KG1 (cell line): ENCODE measurements around the gene GSE1.

Source experiments
- DNase-seq: peaks from one replicate; lab custom pipeline; 2025; lab: John Stamatoyannopoulos, UW

GSE1 gene

DNA sequence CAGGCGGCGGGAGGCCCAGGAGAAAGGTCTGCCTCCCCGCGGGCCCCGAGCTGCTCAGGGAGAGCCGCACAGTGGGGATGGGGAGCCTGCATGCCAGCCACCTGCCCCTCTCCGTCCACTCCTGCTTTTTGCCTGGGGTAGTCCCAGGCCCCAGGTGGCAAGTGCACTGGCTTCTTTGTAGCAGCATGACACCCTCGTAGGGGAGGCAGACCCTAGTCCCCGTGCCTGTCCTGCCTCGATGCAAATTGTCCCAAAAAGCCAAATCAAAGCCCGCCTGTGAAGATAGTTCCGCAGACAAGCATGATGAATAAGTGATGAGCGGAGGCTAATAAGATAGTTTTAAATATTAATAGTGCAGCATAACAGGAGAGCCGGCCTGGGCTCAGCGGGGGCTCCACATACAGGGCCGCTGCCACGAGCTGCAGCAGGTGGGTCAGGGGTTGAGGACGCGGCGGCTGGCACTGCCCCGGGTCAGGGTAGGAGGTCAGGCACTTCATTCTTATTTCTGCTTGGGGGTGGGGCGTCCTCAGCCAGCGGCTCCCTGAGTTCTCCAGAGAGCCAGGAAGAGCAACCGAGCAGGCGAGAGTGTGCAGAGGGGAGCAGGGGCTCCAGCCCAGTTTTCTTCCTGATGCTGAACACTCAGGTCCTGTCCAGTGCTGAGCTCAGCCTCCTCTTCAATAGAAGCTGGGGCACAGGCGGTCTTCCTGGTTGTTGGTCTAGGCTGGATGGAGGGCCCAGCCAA, 48.8 kb downstream of the GSE1 start:
- DNase-seq: no peak

DNA sequence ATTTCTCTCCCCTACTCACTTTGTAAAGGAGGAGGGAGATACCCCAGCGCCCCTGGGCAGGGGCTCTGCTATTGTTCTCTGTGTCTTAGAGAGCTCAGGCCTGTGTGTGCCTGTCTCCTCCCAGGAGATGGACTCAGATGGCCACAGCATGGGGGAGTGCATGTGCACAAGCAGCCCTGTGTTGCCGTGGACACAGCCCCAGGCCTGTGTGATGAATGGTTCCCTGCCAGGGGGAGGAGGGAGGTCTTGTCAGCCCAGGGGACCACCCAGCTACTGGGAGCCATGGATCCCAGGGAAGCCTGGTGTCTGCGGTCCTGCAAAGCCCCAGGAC, 49.3 kb downstream of the GSE1 start:
- no peak for DNase-seq

DNA sequence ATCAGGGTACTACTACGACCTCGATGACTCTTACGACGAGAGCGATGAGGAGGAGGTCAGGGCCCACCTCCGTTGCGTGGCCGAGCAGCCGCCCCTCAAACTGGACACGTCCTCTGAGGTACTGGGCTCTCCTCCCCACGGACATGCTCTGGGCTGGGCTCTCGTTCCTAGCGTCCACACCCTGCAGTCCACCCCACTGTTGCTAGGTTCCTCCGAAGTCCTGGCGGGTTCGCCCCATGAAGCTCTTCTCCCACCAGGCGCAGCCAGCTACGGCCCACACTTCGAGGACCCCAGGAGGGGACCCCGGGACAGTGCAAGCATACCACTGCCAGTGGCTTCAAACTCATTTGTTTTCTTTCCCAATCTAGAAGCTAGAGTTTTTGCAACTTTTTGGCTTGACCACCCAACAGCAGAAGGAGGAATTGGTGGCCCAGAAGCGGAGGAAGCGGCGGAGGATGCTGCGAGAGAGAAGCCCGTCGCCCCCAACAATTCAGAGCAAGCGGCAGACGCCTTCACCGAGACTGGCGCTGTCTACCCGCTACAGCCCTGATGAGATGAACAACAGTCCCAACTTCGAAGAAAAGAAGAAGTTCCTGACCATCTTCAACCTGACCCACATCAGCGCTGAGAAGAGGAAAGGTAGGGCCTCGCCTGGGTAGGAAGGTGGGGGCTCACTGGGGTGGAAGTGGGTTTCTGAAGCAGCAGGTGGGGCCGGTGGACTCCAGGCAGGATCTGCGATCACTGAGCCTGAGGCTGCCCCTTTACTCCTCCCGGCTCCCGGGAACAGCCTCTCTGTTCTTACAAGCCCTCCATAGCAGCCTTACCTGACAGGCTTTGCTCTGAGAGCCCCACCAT, 50.1 kb downstream of the GSE1 start:
- no peak for DNase-seq

DNA sequence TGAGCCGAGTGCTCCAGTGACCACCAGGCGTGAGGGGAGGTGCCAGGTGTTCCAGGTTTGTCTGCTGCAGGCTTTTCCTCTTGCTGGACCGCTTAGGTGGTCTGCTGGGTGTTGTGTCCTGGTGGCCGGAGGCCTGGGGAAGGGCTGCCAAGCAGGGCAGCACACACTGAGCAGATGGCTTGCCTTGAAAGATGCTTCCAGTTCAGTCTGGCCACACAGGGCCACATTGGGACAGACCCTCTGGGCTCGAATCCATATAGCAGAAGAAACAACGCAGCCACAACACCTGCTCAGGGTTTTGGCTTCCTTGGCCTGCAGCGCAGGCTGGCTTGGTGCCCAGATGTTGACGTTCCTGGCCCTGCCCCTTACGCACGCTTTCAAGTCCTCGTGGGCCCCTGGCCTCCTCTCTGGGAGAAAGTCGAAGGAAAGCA, 50.8 kb downstream of the GSE1 start:
- no peak for DNase-seq

DNA sequence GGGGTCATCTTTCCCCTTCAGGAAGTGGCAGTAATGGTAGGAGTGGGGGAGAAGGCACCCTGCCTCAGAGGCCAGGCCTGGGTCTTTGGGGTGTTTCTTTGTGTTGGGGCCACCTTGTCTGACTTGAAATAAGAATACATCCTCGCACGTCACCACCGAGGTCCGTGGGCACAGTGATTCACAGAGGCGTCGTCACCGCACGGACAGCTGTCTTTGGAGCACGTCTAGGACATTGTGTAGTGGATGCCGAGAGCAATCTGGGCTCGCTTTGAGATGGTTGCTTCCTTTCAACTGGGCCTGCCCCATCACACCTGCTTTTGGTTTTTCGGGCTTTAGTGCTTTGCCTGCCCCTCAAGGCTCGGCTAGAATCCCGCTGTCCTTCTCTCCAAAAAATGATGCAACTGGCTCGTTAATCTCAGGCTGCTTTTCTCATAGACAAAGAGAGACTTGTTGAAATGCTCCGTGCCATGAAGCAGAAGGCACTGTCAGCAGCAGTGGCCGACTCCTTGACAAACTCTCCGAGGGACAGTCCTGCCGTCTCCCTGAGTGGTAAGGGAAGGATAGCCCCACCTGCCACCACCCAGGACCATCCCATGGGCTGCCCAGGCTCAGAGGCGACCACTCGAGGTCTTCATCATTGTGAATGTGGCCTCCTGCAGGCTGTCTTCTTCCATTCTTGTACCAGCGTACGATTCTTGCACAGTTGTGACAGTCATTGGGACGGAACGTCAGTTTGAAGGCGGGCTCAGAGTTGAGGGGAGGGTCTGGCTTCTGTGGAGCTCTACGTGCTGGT, 51.7 kb downstream of the GSE1 start:
- no peak for DNase-seq

DNA sequence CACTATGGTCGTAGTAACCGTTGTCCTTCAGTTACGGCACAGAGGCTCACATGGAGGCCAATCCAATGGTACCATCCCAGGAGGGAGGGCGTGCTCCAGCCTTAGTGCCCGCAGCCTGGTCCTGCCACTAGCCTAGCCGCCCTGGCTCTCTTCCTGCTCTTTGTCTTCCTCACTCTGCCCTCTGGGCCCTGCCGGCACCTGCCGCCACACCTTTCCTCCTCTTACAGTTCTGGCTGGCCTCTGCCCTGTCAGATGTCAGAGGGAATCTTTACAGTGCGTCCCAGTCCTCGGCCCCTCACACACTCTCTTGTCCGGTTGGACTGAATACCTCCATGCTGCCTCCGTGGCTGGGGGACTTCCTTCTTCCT, 52.2 kb downstream of the GSE1 start:
- no peak for DNase-seq

DNA sequence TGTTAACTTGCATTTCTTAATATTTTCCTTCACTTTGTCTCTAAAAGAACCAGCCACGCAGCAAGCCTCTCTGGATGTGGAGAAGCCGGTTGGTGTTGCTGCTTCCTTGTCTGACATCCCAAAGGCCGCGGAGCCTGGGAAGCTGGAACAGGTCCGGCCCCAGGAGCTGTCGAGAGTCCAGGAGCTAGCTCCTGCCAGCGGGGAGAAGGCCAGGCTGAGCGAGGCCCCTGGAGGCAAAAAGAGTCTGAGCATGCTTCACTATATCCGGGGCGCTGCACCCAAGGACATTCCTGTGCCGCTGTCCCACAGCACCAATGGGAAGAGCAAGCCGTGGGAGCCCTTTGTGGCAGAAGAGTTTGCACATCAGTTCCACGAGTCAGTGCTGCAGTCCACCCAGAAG, 52.8 kb downstream of the GSE1 start:
- no peak for DNase-seq

DNA sequence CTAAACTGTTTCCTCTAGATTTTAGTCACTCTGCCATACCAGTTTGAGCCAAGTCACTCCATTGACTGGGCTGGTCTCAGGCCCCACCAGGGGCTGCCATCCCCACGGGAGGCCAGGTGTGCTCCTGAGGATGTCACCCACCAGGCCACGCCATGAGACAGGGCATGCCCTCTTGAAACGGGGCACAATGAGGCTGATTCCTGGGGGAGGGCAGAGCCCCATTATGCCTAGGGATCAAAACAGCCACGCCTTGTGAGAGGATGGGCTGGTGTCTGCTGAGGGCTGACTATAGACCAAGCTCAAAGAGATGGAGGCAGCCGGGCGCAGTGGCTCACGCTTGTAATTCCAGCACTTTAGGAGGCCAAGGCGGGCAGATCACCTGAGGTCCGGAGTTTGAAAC, 54.1 kb downstream of the GSE1 start:
- no peak for DNase-seq

DNA sequence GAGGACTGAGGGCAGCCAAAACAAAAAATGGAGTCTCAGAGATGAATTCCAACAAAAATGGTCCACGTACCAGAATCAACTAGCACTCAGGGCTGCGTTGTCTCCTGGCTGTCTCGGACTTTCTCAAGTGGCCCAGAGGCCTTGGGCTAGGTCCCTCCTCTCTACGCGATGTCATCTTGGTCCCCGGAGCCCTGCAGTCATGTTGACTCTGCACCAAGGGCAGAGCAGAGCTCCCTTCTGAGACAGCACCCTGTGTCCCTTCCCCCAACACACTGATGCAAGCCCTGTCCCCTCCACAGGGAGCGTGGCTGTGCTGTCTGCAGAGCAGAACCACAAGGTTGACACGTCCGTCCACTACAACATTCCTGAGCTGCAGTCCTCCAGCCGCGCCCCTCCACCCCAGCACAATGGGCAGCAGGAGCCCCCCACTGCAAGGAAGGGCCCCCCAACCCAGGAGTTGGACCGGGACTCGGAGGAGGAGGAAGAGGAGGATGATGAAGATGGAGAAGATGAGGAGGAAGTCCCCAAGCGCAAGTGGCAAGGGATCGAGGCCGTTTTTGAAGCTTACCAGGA, 54.8 kb downstream of the GSE1 start:
- DNase-seq: no peak

DNA sequence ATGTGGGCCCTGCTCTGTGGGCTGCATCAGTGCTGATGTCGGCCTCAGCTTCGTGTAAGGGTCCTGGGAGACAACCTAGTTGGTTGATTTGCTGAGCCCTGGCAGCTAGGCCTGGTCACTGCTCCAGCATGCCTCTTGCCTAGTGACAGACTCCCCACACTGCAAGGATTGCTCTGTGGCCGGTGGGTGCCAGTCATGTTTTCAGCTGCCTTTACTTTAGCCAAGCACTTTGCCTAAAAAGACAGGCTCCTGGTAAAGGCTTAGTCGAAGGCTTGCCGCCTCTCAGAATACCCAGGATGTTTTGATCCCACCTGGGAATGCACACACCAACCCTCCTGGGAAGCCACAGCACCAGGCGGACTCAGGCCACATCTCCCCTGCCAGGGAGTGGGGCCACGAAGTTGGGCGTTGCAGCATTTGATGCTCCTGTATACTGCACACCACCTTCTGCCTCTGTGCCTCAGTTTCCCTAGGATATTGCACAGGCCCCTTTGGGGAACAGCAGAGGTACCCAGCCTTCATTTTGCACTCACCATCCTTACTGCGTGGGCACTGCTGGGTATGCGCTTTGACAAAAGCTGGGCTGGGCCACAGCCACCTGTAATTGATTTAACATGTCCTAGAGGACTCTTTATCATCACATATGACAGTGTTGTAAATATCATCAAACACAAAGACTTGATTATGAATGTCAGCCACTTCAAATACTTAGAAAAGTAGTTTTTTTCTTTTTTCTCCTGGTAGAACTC, 55.7 kb downstream of the GSE1 start:
- DNase-seq: no peak

DNA sequence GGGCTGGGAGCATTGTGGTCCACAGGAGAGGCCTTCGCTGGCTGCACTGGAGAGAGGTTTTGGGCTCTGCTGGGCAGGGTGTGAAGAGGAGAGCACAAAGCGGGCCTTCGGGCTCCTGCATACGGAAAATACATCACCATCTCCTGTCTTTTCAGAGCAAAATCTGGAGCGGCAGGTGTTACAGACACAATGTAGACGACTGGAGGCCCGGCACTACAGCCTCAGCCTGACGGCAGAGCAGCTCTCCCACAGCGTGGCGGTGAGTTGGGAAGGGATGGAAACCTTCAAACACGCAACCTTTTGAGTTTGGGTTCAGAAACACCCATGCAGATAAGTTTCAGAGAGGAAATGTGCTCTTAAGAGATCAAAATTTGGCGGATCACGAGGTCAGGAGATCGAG, 57.7 kb downstream of the GSE1 start:
- DNase-seq: no peak

DNA sequence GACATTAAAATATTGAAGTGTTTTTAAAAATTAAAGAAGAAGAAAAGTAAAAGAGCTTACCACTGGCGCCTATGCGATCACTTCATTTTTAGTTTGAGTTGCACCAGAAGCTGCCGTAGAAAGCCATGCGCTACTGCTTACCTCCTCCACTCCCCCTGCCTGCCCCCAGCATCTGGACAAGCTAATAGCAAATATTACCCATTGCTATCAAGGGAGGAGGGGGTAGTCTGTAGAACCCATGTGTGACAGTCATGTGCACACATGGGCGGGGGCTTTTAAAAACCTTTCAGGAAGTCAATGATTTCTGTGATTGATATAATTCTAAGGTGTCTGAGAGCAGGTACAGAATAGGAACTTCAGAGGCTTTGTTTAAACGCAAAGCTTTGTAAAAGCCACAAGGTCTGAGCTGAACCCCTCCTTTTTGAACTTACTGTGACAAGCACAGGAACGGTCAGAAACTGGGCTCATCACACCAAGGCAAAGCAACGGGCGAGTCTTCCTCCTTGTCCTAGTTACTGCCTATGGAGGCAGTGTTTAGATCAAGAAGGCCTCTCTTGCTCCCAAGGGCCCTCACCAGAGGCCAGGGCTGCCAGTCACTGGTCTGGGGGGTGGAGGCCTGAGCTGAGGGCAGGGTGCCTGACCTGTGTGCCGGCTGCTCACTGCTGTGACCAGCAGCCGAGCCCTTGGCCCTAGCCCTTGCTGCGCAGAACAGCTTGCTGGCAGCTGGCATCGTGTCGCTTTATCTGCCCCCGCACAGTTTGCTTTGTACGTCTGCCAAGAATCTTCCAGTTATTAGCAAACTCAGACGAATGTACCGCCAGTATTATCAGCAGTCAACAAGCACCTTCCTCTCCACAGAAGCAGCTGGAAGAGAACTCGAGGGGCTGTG, 60.7 kb downstream of the GSE1 start:
- DNase-seq: no peak

DNA sequence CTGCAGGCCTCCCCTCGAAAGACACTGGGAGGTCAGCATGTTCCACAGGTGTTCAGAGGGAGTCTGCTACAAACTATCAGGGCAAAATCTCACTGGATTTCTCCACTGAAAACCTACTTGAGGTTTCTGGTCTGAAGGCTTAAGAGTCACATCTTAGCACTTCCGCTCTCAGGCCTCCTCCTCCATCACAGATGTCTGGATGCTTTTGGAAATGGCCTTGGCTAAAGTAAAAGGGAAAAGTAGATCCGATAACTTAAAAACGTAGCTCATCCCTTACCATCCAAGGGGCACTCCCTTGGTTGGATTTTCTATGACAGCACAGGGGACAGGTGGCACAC, 61.3 kb downstream of the GSE1 start:
- no peak for DNase-seq

DNA sequence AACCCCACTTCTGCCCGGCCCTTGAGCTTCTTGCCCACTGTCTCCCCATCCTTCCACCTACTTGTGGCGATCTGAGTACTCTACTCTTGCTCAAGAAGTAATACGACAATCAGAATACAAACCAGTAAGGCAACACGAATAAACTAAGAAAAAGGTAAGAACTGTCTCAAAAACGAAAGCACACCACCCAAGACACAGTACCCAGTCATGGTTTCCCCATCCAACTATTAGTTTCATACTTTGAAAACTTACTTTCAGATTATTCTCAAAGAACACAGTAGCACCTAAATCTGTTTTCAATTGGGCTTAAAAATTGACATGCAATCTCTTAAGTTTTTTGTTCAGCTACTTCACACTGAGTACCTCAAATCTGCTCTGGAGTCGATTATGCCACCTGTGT, 61.7 kb downstream of the GSE1 start:
- no peak for DNase-seq

DNA sequence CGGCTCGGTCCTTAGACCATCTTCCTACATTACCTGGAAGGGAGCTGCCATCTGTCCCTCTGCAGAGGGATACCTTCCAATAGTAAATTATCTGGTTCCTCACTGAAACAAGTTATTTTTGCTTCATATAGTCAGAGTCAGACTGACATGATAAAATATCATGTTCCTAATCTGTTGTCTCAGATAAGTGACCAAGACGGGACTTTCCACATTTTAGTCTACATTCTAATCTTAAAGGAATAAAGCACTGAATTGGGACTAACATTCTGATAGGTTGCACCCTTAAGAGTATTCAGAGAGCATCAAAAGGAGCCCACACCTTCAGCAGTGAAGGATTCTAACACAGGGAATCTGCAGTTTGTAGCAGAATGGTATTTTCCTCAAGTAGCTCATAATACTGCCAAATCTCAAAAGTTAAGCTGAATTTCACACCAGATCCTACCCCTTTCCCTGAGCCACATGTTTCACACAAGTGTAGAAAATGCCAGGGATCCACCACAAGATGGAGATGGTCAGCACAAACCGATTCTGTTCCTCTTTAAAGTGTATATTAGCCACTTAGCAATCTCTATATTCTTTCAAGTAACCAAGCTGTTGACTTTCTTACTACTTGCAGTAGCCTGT, 62.2 kb downstream of the GSE1 start:
- no peak for DNase-seq

DNA sequence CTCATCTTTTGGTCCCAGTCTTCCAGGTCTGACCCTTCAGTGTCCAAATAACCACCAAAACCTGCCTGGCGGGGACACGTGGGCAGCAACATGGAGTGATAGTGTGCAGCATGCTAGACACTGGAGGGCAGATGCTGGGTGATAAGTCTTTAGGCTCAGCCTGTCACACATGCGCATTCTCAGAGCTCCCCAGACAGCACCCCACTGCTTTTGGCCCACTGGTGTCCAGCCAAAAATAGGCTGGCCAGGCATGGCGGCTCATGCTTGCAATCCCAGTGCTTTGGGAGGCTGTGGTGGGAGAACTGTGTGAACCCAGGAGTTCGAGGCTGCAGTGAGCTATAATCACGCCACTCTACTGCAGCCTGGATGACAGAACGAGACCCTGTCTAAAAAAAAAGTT, 63.3 kb downstream of the GSE1 start:
- DNase-seq: no peak

DNA sequence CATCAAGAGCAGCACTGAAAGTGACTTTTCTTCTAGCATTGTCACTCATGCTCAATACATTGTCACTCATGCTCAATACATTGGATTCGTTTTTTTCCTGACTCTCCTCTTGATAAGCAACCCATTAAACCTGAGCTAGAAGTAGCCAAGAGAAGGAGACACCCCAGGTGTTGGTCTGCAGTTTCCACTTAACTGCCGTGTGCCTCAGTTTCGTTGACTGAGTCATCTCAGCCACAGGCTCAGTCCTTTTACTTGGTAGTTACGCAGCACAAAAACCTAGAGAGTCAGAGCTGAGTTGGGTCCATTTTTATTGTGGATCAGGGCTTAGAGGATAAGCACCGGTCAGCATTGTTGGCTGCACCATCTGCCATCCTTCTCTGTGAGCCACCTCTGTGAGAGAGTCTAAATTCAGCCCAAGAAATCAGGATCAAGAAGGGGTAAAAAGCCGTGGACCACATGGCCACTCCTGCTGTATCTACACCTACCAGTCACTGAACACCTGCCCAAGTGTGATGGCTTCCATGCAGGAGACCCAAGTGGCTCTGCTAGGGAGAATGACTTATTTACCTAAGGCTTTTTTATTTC, 64.4 kb downstream of the GSE1 start:
- DNase-seq: no peak

DNA sequence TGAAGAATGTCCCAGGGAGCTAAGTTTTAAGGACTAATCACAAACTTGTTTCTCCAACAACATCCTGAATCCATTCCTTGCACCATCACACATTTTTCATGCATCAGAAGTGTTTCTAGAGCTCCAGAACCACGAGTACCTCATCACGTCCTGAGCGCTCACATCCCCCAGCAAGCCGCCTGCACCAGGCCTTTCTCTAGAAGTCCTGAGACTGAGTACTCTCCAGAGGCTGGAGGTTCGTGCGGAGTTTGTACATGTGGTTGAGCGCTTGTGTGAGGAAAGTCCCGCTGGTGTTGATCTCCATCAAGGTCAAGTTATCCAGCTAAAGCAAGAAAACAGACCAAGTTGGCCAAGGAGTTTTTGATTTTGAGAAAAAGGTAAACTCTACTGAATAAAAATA, 64.9 kb downstream of the GSE1 start:
- no peak for DNase-seq

DNA sequence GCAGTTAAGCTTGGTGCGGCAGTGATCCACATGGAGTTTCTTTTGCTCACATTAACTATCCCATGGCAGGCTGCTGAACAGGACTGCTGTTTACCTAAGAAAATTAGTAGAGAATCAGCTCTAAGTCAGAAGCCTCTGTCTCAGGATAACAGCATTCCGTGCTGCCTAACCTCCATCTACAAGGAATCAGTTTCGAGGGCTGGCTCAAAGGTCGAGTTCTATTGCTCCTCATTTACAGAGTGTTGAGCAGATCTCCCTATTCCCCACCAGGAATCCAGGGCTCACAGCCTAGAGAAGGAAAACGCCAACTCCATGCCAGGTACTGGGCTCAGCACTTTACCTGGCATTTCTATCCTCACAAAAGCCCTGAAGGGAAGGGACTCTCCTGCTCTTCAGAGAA, 65.7 kb downstream of the GSE1 start:
- DNase-seq: no peak

DNA sequence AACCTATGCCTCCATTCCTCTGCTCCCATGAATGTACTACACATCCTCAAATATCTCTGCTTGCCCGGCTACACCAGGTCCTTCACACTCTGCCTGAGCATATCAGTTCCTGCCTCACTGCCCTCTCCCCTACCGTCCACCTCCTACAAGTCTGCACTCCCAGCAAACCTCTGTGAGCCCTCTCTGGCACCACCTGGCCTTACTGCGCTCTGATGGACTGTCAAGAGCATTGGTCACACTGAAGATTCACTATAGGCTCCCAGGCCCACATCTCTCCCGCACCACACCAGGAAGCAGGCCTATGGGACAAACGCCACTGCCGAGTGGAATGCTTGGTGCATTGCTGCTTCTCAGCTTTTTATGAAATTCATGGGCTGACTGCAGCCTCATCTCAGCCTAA, 66.7 kb downstream of the GSE1 start:
- DNase-seq: no peak
